BE2C (cell line): ENCODE data around the gene PITPNC1.

ENCODE experiments used
- DNase-seq: peaks from one replicate; pipeline ENCODE4 v3.0.0-alpha.2; 2020
- H3K27me3 ChIP-seq: fragments of 250-450 bp; sonication (Bioruptor Pico); 2 replicates; pipeline ENCODE4 v1.5.1; 2020; ENCODE audit warnings: mild to moderate bottlenecking
- H3K36me3 ChIP-seq: fragments of 250-450 bp; sonication (Bioruptor Pico); 2 replicates; pipeline ENCODE4 v1.5.1; 2020; ENCODE audit warnings: mild to moderate bottlenecking
- H3K4me1 ChIP-seq: fragments of 250-450 bp; sonication (Bioruptor Pico); 2 replicates; pipeline ENCODE4 v1.5.1; 2020
- H3K4me3 ChIP-seq: 2 replicates; pipeline ENCODE4 v1.5.1; 2011; ENCODE audit warnings: low read depth, low read length
- H3K9me3 ChIP-seq: fragments of 250-450 bp; sonication (Bioruptor Pico); 2 replicates; pipeline ENCODE4 v1.5.1; 2020
- TF ChIP-seq, protein P1 (sequence below): IDR thresholded peaks from 2 replicates; pipeline ENCODE4 v1.5.1; 2012; ENCODE audit warnings: mild to moderate bottlenecking, low read depth, low read length

PITPNC1 gene

DNA sequence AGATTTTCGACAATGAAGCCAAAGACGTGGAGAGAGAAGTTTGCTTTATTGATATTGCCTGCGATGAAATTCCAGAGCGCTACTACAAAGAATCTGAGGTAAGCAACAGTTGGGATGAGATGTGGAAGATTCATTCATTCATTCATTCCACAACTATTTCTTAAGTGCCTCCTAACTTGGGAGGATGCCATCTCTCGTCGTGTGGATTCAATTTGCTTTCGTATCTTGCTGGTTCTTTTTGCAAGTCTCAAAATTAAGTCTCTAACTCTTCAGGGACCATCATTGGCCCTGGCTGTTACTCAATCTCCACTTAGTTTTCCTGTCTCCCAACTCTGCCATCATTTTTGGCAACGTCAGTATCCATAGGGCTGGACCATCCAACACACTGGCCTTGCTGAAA is 255.1 kb downstream of the PITPNC1 start:
- Histone ChIP-seq H3K4me1 (no peaks in the 10 kb centered on the region), H3K27me3 (no peaks in the 10 kb centered on the region), H3K9me3 (no peaks in the 10 kb centered on the region), H3K4me3 (no peak overlapping the region), H3K36me3 (no peaks in the 10 kb centered on the region)
- TF ChIP-seq, protein P1, sequence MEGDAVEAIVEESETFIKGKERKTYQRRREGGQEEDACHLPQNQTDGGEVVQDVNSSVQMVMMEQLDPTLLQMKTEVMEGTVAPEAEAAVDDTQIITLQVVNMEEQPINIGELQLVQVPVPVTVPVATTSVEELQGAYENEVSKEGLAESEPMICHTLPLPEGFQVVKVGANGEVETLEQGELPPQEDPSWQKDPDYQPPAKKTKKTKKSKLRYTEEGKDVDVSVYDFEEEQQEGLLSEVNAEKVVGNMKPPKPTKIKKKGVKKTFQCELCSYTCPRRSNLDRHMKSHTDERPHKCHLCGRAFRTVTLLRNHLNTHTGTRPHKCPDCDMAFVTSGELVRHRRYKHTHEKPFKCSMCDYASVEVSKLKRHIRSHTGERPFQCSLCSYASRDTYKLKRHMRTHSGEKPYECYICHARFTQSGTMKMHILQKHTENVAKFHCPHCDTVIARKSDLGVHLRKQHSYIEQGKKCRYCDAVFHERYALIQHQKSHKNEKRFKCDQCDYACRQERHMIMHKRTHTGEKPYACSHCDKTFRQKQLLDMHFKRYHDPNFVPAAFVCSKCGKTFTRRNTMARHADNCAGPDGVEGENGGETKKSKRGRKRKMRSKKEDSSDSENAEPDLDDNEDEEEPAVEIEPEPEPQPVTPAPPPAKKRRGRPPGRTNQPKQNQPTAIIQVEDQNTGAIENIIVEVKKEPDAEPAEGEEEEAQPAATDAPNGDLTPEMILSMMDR, result no peak
- DNase-seq, result no peak

DNA sequence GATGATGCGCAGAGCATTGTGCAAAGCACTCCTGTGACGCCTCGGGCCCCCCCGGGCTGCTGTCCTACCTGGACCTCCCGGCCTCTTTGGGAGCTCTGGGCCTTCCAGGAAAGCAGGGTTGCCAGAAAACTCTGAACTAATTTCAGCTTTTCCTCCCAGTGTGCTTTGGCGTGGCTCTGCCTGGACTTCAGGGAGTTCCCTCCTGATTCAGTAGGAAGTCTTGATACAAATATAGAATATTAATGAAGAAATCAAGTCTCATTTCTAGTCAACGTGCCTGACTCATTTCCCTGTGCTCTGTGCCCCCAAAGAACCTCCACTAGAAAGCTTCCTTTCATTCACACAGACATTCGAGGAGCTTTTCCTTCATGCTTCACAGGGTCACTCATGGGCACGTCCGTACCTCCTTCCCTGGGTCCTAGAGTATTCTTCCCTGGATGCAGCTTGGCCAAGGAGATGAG is 256.7 kb downstream of the PITPNC1 start:
- Histone ChIP-seq H3K36me3 (no peaks in the 10 kb centered on the region), H3K9me3 (no peaks in the 10 kb centered on the region), H3K4me3 (no peak overlapping the region), H3K27me3 (no peaks in the 10 kb centered on the region), H3K4me1 (no peaks in the 10 kb centered on the region)
- DNase-seq, result no peak
- TF ChIP-seq, protein P1, result no peak

DNA sequence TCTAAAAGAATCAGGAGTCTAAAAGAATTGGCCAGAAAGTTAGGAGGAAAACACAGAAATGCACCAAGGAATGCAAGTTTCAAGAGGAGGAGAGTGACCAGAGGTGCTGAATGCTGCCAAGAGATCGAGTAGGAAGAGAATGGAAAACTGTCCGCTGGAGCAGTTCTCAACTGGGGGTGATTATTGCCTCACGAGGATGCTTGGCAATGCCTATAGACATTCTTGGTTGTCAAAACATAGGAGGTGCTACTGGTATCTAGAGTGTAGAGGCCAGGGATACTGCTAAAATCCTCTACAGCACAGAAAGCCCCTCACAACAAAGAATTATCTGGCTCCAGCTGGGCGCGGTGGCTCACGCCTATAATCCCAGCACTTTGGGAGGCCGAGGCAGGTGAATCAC is 258.6 kb downstream of the PITPNC1 start:
- Histone ChIP-seq H3K4me1 (no peaks in the 10 kb centered on the region), H3K27me3 (no peaks in the 10 kb centered on the region)
- TF ChIP-seq, protein P1, result no peak

DNA sequence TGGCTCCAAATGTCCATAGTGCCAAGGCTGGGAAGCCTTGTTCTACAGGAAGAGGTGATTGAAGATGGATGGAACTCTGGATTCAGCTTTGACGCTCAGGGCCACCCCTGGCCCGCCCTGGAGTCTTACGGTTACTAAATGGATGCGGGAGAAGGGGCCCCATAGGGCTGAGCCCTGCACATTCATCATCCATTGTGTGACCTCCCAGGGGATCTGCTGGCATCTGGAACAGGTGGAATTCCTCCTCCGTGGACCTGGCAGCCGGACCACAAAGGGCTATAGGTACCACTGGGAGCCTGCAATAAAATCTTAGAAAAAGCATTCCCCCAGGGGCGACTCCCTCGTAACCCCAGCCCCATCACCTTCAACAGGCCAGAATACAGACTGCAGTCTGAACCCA is 259.2 kb downstream of the PITPNC1 start:
- Histone ChIP-seq H3K4me3 (no peak overlapping the region), H3K27me3 (no peaks in the 10 kb centered on the region), H3K9me3 (no peaks in the 10 kb centered on the region), H3K4me1 (no peaks in the 10 kb centered on the region), H3K36me3 (no peaks in the 10 kb centered on the region)
- no peak for DNase-seq
- TF ChIP-seq, protein P1, result no peak

More for the DNA sequence above, 258.6 kb downstream of the PITPNC1 start:
- Histone ChIP-seq H3K9me3 (no peaks in the 10 kb centered on the region), H3K36me3 (no peaks in the 10 kb centered on the region), H3K4me3 (no peak overlapping the region)
- no peak for DNase-seq

DNA sequence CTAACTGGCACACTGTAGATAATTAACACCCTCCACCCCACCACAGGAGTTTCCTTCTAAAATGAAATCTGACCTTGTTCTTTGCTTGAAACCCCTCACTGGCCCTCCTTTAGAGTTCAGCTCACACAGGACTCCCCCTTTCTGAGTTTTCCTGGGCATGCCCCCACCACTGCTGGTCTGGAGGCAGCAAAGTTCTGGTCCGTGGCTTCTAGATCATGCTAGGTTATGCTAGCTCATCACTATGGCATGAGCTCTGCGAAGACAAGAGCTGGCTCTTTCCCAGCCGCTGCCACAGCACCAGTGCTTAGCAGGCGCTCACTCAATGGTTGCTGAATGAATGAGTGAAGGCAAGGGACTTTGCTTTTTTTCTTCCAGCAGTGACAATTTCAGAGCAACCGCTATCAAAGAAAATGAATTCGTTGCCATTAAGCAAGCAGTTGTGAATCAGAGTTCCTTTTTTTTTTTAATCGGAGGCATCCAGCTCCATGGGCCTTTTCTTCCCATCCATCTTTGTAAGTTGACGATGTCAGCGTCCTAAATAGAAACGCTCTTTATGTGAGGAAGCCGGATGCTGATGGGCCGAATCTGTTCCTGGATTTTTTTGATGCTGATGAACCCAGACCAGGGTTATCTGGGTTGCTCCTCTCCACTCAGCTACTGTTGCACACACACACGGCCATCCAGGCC is 259.9 kb downstream of the PITPNC1 start:
- Histone ChIP-seq H3K27me3 (no peaks in the 10 kb centered on the region), H3K4me3 (no peak overlapping the region), H3K9me3 (no peaks in the 10 kb centered on the region), H3K36me3 (no peaks in the 10 kb centered on the region), H3K4me1 (no peaks in the 10 kb centered on the region)
- no peak for DNase-seq
- TF ChIP-seq, protein P1, result no peak

DNA sequence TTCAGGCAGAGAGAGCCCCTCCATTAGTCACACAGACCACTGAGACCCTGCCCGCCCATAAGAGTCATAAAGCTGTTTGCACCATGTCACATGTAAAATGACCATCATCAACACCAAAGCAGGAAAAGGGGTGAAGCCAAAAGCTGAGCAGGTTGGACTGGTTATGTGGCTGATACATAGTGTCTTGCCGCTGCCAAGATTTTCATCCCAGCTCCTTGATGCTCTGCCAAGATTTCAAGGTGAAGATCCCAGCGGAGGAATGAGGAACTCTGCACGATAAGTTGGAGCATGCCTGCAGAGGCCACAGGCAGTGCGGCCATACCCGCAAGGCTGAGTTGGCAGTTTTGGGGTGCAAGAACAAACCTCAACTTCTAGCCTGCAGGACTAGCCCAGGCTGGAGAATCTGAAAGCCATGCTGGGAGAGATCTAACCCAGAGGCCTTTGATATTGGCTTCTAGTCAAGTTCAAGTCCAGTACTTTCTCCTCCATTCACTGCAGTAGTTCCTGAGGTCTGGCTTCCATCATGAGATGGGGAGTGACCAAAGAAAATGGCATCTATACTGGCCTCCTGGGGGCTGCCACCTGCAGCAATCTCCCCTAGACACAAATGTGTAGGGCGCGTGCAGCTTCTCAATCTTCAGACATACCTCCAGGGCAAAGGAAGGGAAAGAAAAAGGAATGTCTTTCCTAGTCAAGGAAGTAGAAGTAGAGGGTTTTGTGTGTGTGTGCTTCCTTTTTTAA is 261.0 kb downstream of the PITPNC1 start:
- TF ChIP-seq, protein P1, result no peak
- H3K4me3 ChIP-seq, result no peak overlapping the region
- DNase-seq, result no peak
- no peaks in the 10 kb centered on the region for H3K27me3 ChIP-seq
- H3K4me1 ChIP-seq, result no peaks in the 10 kb centered on the region
- H3K36me3 ChIP-seq, result no peaks in the 10 kb centered on the region
- no peaks in the 10 kb centered on the region for H3K9me3 ChIP-seq
